ENCODE data around the gene KCNK1. TPM values are rescaled to one million over a fixed set of nuclear protein-coding genes. Genes with fewer than 3 reads are reported as not detected.

KCNK1 gene
- total and polyA plus RNA-seq, 2 experiments from 2014 or later = 1.8 to 8.5 TPM

DNA sequence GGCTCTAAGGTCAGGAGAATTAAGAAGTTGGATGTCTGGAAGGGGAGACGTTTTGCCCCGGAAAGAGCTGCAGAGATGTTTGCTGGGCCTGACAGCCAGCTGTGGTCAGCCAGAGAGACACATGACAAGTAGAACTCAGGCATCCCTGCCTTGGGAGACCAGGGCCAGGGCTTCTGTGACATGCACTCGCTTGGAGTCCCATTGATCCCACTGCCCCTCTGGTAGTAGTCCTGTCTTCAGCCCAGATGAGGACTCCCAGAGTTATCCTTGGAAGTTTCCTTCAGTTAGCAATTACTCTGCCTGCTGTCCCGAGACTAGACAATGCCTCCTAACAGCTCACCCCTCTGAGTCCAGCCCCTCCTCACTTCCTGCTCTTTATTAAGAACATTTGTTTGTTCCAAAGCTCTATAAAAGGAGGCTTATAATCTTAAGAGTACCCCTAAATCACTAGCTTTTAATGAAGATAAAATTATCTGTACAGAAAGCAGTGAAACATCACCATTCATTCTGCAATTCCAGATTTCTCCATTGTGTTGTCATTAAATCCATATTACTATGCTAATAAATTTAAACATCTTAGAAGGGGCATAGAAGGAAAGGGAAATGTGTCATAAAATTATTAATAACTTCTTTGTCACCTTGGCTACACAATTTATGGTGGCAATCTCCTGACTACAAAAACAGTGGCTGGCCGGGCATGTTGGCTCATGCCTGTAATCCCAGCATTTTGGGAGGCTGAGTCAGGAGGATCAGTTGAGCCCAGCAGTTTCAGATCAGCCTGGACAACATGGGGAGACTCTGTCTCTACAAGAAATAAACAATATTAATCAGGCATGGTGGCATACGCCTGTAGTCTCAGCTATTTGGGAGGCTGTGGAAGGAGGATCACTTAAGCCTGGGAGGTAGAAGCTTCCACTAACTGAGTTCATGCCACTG lies 94.2 kb downstream of the KCNK1 start:
- no peak for DNase-seq (ENCODE audit: low read depth in 1 of 2, low spot score in 1 of 2)
- peak overlapping the region; percentile 20 for H3K27ac ChIP-seq
- no peaks in the 10 kb centered on the region for H3K9me3 ChIP-seq (ENCODE audit: low read depth)
- peaks cover 9% of the 10 kb centered on the region for H3K4me1 ChIP-seq (ENCODE audit: low read depth)
- H3K27me3 ChIP-seq = no peaks in the 10 kb centered on the region
- no peak overlapping the region for H3K4me3 ChIP-seq
- no peaks in the 10 kb centered on the region for H3K36me3 ChIP-seq
- TF ChIP-seq CTCF (IDR thresholded peaks at IDR 0.05; ENCODE audit: low read depth, low read length) = no peak

- Histone ChIP-seq H3K4me1 (ENCODE audit: low read depth) (peaks cover 9% of the 10 kb centered on the region), H3K36me3 (no peaks in the 10 kb centered on the region), H3K4me3 (no peak overlapping the region), H3K9me3 (ENCODE audit: low read depth) (no peaks in the 10 kb centered on the region), H3K27ac (no peak overlapping the region), H3K27me3 (no peaks in the 10 kb centered on the region)
- no peak for DNase-seq (ENCODE audit: low read depth in 1 of 2, low spot score in 1 of 2)
- no peak for TF ChIP-seq CTCF (IDR thresholded peaks at IDR 0.05; ENCODE audit: low read depth, low read length)
Observed at GRCh38 chr1:233710031-233710430, 96.1 kb downstream of the KCNK1 start.

- no peaks in the 10 kb centered on the region for H3K27me3 ChIP-seq
- TF ChIP-seq CTCF (IDR thresholded peaks at IDR 0.05; ENCODE audit: low read depth, low read length) = no peak
Observed at GRCh38 chr1:233710507-233710906, 96.6 kb downstream of the KCNK1 start.

DNA sequence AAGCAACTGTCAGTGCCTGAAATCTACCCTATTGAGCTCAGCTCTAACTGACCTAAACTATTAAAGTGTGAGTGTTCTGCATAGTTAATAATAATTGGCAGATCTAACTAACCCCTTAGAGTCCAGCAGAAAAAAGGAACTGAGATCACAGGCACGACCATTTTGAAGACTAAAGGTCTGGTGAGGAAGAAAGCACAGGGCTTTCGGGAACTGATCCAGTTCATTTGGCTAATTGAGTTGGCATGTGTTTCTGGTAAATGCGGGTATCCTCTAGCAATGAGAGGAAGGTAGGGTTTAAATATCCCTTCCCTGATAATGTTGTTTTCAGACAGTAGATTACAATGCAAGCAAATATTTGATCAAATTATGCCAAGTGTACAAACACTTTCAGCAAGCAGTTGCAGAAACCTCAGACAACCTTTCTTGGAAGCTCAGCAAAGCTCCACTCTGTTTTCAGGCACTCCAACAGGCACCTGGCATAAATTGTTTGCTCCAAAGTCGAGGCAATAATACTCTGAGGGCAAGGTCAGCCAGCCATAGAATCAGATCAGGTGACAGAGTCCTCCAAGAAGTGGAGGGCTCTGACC lies 100.8 kb downstream of the KCNK1 start:
- TF ChIP-seq CTCF (IDR thresholded peaks at IDR 0.05; ENCODE audit: low read depth, low read length) = no peak
- Histone ChIP-seq H3K4me1 (ENCODE audit: low read depth) (peaks cover 2% of the 10 kb centered on the region), H3K27ac (no peak overlapping the region), H3K4me3 (no peak overlapping the region), H3K27me3 (no peaks in the 10 kb centered on the region), H3K36me3 (no peaks in the 10 kb centered on the region), H3K9me3 (ENCODE audit: low read depth) (no peaks in the 10 kb centered on the region)
- DNase-seq (ENCODE audit: low read depth in 1 of 2, low spot score in 1 of 2) = no peak

More at GRCh38 chr1:233710507-233710906, 96.6 kb downstream of the KCNK1 start:
- Histone ChIP-seq H3K4me1 (ENCODE audit: low read depth) (peaks cover 9% of the 10 kb centered on the region), H3K4me3 (no peak overlapping the region), H3K36me3 (no peaks in the 10 kb centered on the region), H3K9me3 (ENCODE audit: low read depth) (no peaks in the 10 kb centered on the region), H3K27ac (no peak overlapping the region)
- DNase-seq (ENCODE audit: low read depth in 1 of 2, low spot score in 1 of 2) = no peak

- peaks cover 30% of the 10 kb centered on the region for H3K4me1 ChIP-seq (ENCODE audit: low read depth)
- H3K27ac ChIP-seq = no peak overlapping the region
- no peaks in the 10 kb centered on the region for H3K9me3 ChIP-seq (ENCODE audit: low read depth)
- TF ChIP-seq CTCF (IDR thresholded peaks at IDR 0.05; ENCODE audit: low read depth, low read length) = no peak
- H3K27me3 ChIP-seq = no peaks in the 10 kb centered on the region
- H3K4me3 ChIP-seq = no peak overlapping the region
- no peak for DNase-seq (ENCODE audit: low read depth in 1 of 2, low spot score in 1 of 2)
- no peaks in the 10 kb centered on the region for H3K36me3 ChIP-seq
Observed at GRCh38 chr1:233718057-233718456, 104.2 kb downstream of the KCNK1 start.

Measured in cardiac muscle cell (in vitro differentiated cells and primary cell).